IMR-90 (cell line): ENCODE data around the gene MYH6. TPM values are rescaled to one million over a fixed set of nuclear protein-coding genes. Genes with fewer than 3 reads are reported as not detected.
A peak's percentile ranks its signal among the peaks of the same experiment; 100 is the strongest.

ENCODE experiments used
- ATAC-seq: fragments of 200-7000 bp; cut with Tn5 transposase; 2 replicates; pipeline ENCODE4 v1.9.1; 2020; ENCODE audit warnings: low read depth, mild to moderate bottlenecking, moderate library complexity
- BruUV-seq: library from RNA; stranded (reverse); fragments of 400-500 nt; replicated peaks from 2 replicates; lab custom pipeline; 2021; lab: Mats Ljungman, UMichigan
- CTCF ChIA-PET: fragments of 300-600 bp; formaldehyde crosslinking; extraction: SDS; loops from one replicate; lab custom pipeline; 2021; ENCODE audit warnings: antibody characterized with exemption; lab: Yijun Ruan, JAX
- POLR2A ChIA-PET: fragments of 300-600 bp; sonication (Branson Sonifier 250); formaldehyde crosslinking; loops from one replicate; lab custom pipeline; 2022; ENCODE audit warnings: antibody characterized with exemption; ENCODE audit not compliant: unreplicated experiment; lab: Charles Lee
- DNase-seq: peaks from one replicate; pipeline ENCODE4 v3.0.0; 2013
- H2AFZ ChIP-seq: replicated peaks from 2 replicates; pipeline ENCODE3; 2013; ENCODE audit warnings: low read length, mild to moderate bottlenecking; ENCODE audit not compliant: poor library complexity
- H2AK5ac ChIP-seq: 2 replicates; pipeline ENCODE4 v1.6.1; 2013; ENCODE audit warnings: low read depth, low read length, inconsistent platforms
- H2AK9ac ChIP-seq: replicated peaks from 2 replicates; pipeline ENCODE3; 2013; ENCODE audit warnings: mild to moderate bottlenecking, low read depth, low read length, moderate library complexity; ENCODE audit not compliant: poor library complexity
- H2BK120ac ChIP-seq: 2 replicates; pipeline ENCODE4 v1.6.1; 2013; ENCODE audit warnings: low read depth, low read length, inconsistent platforms
- H2BK15ac ChIP-seq: 3 replicates; pipeline ENCODE4 v1.6.1; 2013; ENCODE audit warnings: low read depth, low read length, inconsistent platforms
- H2BK20ac ChIP-seq: 2 replicates; pipeline ENCODE4 v1.6.1; 2013; ENCODE audit warnings: low read depth, mild to moderate bottlenecking, inconsistent platforms, low read length, moderate library complexity
- H2BK5ac ChIP-seq: 2 replicates; pipeline ENCODE4 v1.6.1; 2013; ENCODE audit warnings: mild to moderate bottlenecking, low read depth, low read length, inconsistent platforms; ENCODE audit not compliant: poor library complexity, severe bottlenecking
- H3K14ac ChIP-seq: replicated peaks from 2 replicates; pipeline ENCODE4 v1.6.1; 2013; ENCODE audit warnings: low read depth, low read length, inconsistent platforms
- H3K18ac ChIP-seq: 2 replicates; pipeline ENCODE4 v1.6.1; 2013; ENCODE audit warnings: low read depth, low read length, control low read depth
- H3K23ac ChIP-seq: 2 replicates; pipeline ENCODE4 v1.6.1; 2013; ENCODE audit warnings: low read depth, low read length, inconsistent platforms
- H3K27ac ChIP-seq: 2 replicates; pipeline ENCODE4 v1.5.1; 2013; ENCODE audit warnings: mild to moderate bottlenecking, control low read depth, low read length; ENCODE audit not compliant: insufficient read depth
- H3K27me3 ChIP-seq: 2 replicates; pipeline ENCODE4 v1.6.1; 2013; ENCODE audit warnings: low read length; ENCODE audit not compliant: control insufficient read depth, insufficient read depth
- H3K36me3 ChIP-seq: 2 replicates; pipeline ENCODE4 v1.6.1; 2013; ENCODE audit warnings: low read length, mixed read lengths; ENCODE audit not compliant: control insufficient read depth, insufficient read depth
- H3K4ac ChIP-seq: 2 replicates; pipeline ENCODE4 v1.6.1; 2013; ENCODE audit warnings: low read depth, low read length, inconsistent platforms
- H3K4me1 ChIP-seq: 2 replicates; pipeline ENCODE4 v1.6.1; 2013; ENCODE audit warnings: low read length, mixed read lengths; ENCODE audit not compliant: control insufficient read depth, insufficient read depth
- H3K4me2 ChIP-seq: 2 replicates; pipeline ENCODE4 v1.6.1; 2013; ENCODE audit warnings: low read depth, mild to moderate bottlenecking, control low read depth, low read length, moderate library complexity
- H3K4me3 ChIP-seq: 2 replicates; pipeline ENCODE4 v1.5.1; 2013; ENCODE audit warnings: low read depth, mild to moderate bottlenecking, control low read depth, low read length, moderate library complexity; ENCODE audit not compliant: insufficient read depth
- H3K56ac ChIP-seq: 2 replicates; pipeline ENCODE4 v1.6.1; 2013; ENCODE audit warnings: low read length, inconsistent platforms; ENCODE audit not compliant: insufficient read depth; ENCODE audit errors: extremely low read depth
- H3K79me1 ChIP-seq, 2 experiments: 2 replicates each; pipeline ENCODE4 v1.6.1; 2013; ENCODE audit warnings: low read length in 2 of 2, inconsistent platforms in 1 of 2, low read depth in 1 of 2
- H3K9ac ChIP-seq: 2 replicates; pipeline ENCODE4 v1.6.1; 2013; ENCODE audit warnings: low read depth, low read length, control low read depth
- H3K9me1 ChIP-seq: 2 replicates; pipeline ENCODE4 v1.6.1; 2013; ENCODE audit warnings: low read length, inconsistent platforms; ENCODE audit not compliant: insufficient read depth
- H3K9me3 ChIP-seq: 2 replicates; pipeline ENCODE4 v1.6.1; 2013; ENCODE audit warnings: low read length; ENCODE audit not compliant: control insufficient read depth, insufficient read depth
- H4K20me1 ChIP-seq: 2 replicates; pipeline ENCODE4 v1.6.1; 2013; ENCODE audit warnings: low read length, inconsistent platforms; ENCODE audit not compliant: insufficient read depth
- H4K5ac ChIP-seq: 2 replicates; pipeline ENCODE4 v1.6.1; 2013; ENCODE audit warnings: mild to moderate bottlenecking, low read depth, low read length, control low read depth
- H4K8ac ChIP-seq, 2 experiments: 2 replicates each; pipeline ENCODE4 v1.6.1; 2013; ENCODE audit warnings: low read depth in 2 of 2, low read length in 2 of 2, control low read depth in 1 of 2, inconsistent platforms in 1 of 2
- H4K91ac ChIP-seq: 2 replicates; pipeline ENCODE4 v1.6.1; 2013; ENCODE audit warnings: low read depth, low read length, inconsistent platforms; ENCODE audit not compliant: insufficient read depth
- WGBS, 2 experiments: methylation state at CpG; one replicate each; pipeline versions ENCODE4 v1.1.5 to v1.1.7; 2013; ENCODE audit warnings: missing lambda C conversion rate in 2 of 2; ENCODE audit not compliant: insufficient read length in 1 of 2; ENCODE audit errors: extremely low coverage in 2 of 2; 5-methylcytosine and 5-hydroxymethylcytosine counted together
- dilution Hi-C: fragments of 300-500 bp; cut with HindIII; formaldehyde crosslinking; loops from one replicate; pipeline ENCODE4 v1.14.3; 2018; ENCODE audit warnings: low sequenced_read_pairs; ENCODE audit not compliant: unreplicated experiment
- in situ Hi-C: fragments of 300-500 bp; cut with MboI; formaldehyde crosslinking; loops from 3 replicates; pipeline ENCODE4 v1.14.3; 2019; ENCODE audit warnings: low sequenced_read_pairs, inconsistent platforms, mixed read lengths
- intact Hi-C: fragments of 100-400 bp; cut with micrococcal nuclease; formaldehyde crosslinking; loops from 2 replicates; pipeline ENCODE4 v1.10.0; 2022
- polyA plus RNA-seq, 3 experiments: library from polyadenylated mRNA; depleted of rRNA; stranded (reverse); fragments of >200 nt; gene quantifications; 2 replicates each; pipeline ENCODE4 v1.2.3, GENCODE V29; 2012; ENCODE audit warnings: low replicate concordance in 1 of 3
- total RNA-seq: library from RNA; depleted of rRNA; stranded (reverse); fragments of >200 nt; gene quantifications from 2 replicates; pipeline ENCODE4 v1.2.3, GENCODE V29; 2012
- TF ChIP-seq, protein P1 (sequence below): fragments of 150-350 bp; IDR thresholded peaks from 2 replicates; pipeline ENCODE4 v1.6.1; 2017; ENCODE audit warnings: mild to moderate bottlenecking, antibody characterized with exemption, low read length, low read depth
- TF ChIP-seq, protein P2 (sequence below): conservative IDR thresholded peaks from 2 replicates; pipeline ENCODE4 v1.5.1; 2012; ENCODE audit warnings: mild to moderate bottlenecking, low read depth, low read length, improper control_type of control experiment

The MYH6 gene
- total and polyA plus RNA-seq, 2 of the 4 experiments (the other 2 are of a cell fraction): not detected

DNA sequence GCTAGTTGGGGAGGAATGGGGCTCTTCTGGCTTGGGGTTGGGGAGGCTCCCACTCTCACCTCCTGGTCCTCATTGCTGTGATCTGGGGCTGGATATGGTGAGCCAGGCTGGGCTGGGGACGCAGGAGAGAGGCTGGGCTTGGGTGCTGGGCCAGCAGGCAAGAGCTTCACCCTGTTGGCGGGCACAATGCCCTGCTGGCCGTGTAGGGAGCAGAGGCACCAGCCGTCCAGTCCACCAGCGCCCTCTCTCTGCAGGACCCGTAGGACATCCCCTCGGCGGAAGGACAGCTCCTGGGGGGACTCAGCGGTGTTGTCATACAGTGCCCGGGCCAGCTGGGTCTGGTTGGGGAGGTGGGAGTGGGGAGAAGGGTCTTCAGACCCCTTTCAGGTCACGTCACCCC lies 47.6 kb downstream of the MYH6 start:
- Histone ChIP-seq H3K4ac (no peak overlapping the region), H3K9me3 (no peaks in the 10 kb centered on the region), H3K9ac (no peak overlapping the region), H3K23ac (no peak overlapping the region), H3K27me3 (no peaks in the 10 kb centered on the region), H2AK5ac (no peak overlapping the region), H4K5ac (no peak overlapping the region), H4K91ac (no peak overlapping the region), H3K4me3 (no peak overlapping the region), H3K56ac (no peak overlapping the region), H2BK120ac (no peak overlapping the region), H3K14ac (no peak overlapping the region), H3K79me1 (peaks cover 13 to 37% of the 10 kb centered on the region in 2 experiments; a peak in 3 of 4 replicates), H3K36me3 (peaks cover 36% of the 10 kb centered on the region), H2AFZ (no peak overlapping the region), H3K4me2 (no peak overlapping the region), H2BK15ac (no peak overlapping the region), H4K20me1 (peaks cover 12% of the 10 kb centered on the region; the same call in 1 of the 2 replicates), H3K18ac (no peak overlapping the region), H2AK9ac (no peak overlapping the region), H3K4me1 (peaks cover 4% of the 10 kb centered on the region), H3K27ac (no peak overlapping the region), H2BK20ac (no peak overlapping the region), H4K8ac (no peak overlapping the region), H3K9me1 (peaks cover 11% of the 10 kb centered on the region; the same call in 1 of the 2 replicates), H2BK5ac (no peak overlapping the region)
- POLR2A ChIA-PET: interaction anchor here (0.6 kb wide), 1 partner anchor 109 kb away, joined by 3 read pairs; the partner anchor contains the start of gene NGDN
- dilution Hi-C loops (no loop called here), in situ Hi-C loops (no loop called here), intact Hi-C loops (no loop called here)
- DNase-seq (no peak), ATAC-seq (no peak)
- TF ChIP-seq, protein P1, sequence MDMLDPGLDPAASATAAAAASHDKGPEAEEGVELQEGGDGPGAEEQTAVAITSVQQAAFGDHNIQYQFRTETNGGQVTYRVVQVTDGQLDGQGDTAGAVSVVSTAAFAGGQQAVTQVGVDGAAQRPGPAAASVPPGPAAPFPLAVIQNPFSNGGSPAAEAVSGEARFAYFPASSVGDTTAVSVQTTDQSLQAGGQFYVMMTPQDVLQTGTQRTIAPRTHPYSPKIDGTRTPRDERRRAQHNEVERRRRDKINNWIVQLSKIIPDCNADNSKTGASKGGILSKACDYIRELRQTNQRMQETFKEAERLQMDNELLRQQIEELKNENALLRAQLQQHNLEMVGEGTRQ: no peak
- TF ChIP-seq, protein P2, sequence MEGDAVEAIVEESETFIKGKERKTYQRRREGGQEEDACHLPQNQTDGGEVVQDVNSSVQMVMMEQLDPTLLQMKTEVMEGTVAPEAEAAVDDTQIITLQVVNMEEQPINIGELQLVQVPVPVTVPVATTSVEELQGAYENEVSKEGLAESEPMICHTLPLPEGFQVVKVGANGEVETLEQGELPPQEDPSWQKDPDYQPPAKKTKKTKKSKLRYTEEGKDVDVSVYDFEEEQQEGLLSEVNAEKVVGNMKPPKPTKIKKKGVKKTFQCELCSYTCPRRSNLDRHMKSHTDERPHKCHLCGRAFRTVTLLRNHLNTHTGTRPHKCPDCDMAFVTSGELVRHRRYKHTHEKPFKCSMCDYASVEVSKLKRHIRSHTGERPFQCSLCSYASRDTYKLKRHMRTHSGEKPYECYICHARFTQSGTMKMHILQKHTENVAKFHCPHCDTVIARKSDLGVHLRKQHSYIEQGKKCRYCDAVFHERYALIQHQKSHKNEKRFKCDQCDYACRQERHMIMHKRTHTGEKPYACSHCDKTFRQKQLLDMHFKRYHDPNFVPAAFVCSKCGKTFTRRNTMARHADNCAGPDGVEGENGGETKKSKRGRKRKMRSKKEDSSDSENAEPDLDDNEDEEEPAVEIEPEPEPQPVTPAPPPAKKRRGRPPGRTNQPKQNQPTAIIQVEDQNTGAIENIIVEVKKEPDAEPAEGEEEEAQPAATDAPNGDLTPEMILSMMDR: 0 out of 2 replicates have a peak, but pooled peaks have one; percentile 9
- WGBS, 2 experiments: 71% methylated on average over 9 of the region's 11 CpGs; no CpG with 5 or more reads in 1 of the 2 experiments
- no TSS peak for BruUV-seq
- CTCF ChIA-PET: interaction anchor here (2.5 kb wide), 1 partner anchor 8 kb away, joined by 8 read pairs; the partner anchor contains the start of gene SLC22A17
